Stimulated activated memory B cell treated with anti-CD40 and anti-IgM and Interleukin-4, amounts not matched to agents 10 μg/mL and 1 μg/mL and 100 μg/mL, for 72 hours (primary cell): ENCODE data around the gene TOMT.

Experiments used
- ATAC-seq: fragments of 150-1000 bp; cut with Tn5 transposase; 2 replicates; pipeline ENCODE4 v1.10.0; 2021
- H3K27ac Mint-ChIP-seq: one replicate; pipeline ENCODE4 v1.8.0; 2022; ENCODE audit warnings: mild to moderate bottlenecking, mixed read lengths
- H3K27me3 Mint-ChIP-seq: one replicate; pipeline ENCODE4 v1.8.0; 2022; ENCODE audit warnings: mixed read lengths
- H3K36me3 Mint-ChIP-seq: one replicate; pipeline ENCODE4 v1.8.0; 2022; ENCODE audit warnings: mixed read lengths
- H3K4me1 Mint-ChIP-seq: one replicate; pipeline ENCODE4 v1.8.0; 2022; ENCODE audit warnings: mixed read lengths
- H3K4me3 Mint-ChIP-seq: one replicate; pipeline ENCODE4 v1.8.0; 2022; ENCODE audit warnings: mild to moderate bottlenecking, moderate library complexity, mixed read lengths
- H3K9me3 Mint-ChIP-seq: one replicate; pipeline ENCODE4 v1.8.0; 2022; ENCODE audit warnings: mixed read lengths

The TOMT gene

GRCh38 chr11:72157131-72157530, 51.4 kb downstream of the TOMT start:
- Mint-ChIP-seq H3K36me3 (no peaks in the 10 kb centered on the region), H3K4me3 (no peak overlapping the region), H3K27me3 (peaks cover 49% of the 10 kb centered on the region), H3K9me3 (no peaks in the 10 kb centered on the region), H3K27ac (no peak overlapping the region), H3K4me1 (no peaks in the 10 kb centered on the region)
- ATAC-seq: no peak
